SH-SY5Y (cell line): Measurements from ENCODE around the gene RNU6-1.

Experiments
- GATA2 ChIP-seq: IDR thresholded peaks from 2 replicates; pipeline ENCODE4 v1.6.1; 2011; ENCODE audit warnings: mild to moderate bottlenecking, low read depth, low read length
- GATA3 ChIP-seq: IDR thresholded peaks from 2 replicates; pipeline ENCODE4 v1.6.1; 2011; ENCODE audit warnings: low read depth, mild to moderate bottlenecking, low read length, moderate library complexity

GRCh38 chr15:67829647-67830504, 10.0 kb downstream of the RNU6-1 start:
- TF ChIP-seq GATA3 = no peak
- no peak for TF ChIP-seq GATA2
